H1 (cell line): ENCODE data around the gene NDUFB3. TPM values are rescaled to one million over a fixed set of nuclear protein-coding genes. Genes with fewer than 3 reads are reported as not detected.

ENCODE experiments used
- CTCF ChIA-PET: fragments of 300-600 bp; sonication (Branson Sonifier 250); formaldehyde crosslinking; loops from one replicate; lab custom pipeline; 2021; ENCODE audit not compliant: partially characterized antibody; lab: Charles Lee
- POLR2A ChIA-PET: fragments of 300-600 bp; sonication (Branson Sonifier 250); formaldehyde crosslinking; loops from one replicate; lab custom pipeline; 2021; ENCODE audit warnings: inconsistent platforms; ENCODE audit not compliant: partially characterized antibody; lab: Charles Lee
- DNase-seq, 2 experiments: peaks; one replicate each; pipeline versions ENCODE4 v3.0.0 to v3.0.0-alpha.2; 2010 to 2022; ENCODE audit warnings: low spot score in 2 of 2, low read depth in 1 of 2, mixed read lengths in 1 of 2
- FAIRE-seq: peaks from 2 replicates; lab custom pipeline; 2011; peaks lifted over from hg19 to GRCh38; lab: Jason Lieb, UNC
- H2AFZ ChIP-seq: 2 replicates; pipeline ENCODE4 v1.8.1; 2012; ENCODE audit warnings: low read length, inconsistent platforms
- H2AK5ac ChIP-seq: 2 replicates; pipeline ENCODE4 v1.6.1; 2013; ENCODE audit warnings: low read depth, low read length
- H2BK120ac ChIP-seq: replicated peaks from 2 replicates; pipeline ENCODE3; 2013; ENCODE audit warnings: low read depth, low read length, inconsistent platforms
- H2BK12ac ChIP-seq: 2 replicates; pipeline ENCODE4 v1.6.1; 2013; ENCODE audit warnings: low read depth, low read length
- H2BK15ac ChIP-seq: 2 replicates; pipeline ENCODE4 v1.6.1; 2013; ENCODE audit warnings: low read length
- H2BK20ac ChIP-seq: 2 replicates; pipeline ENCODE4 v1.6.1; 2013; ENCODE audit warnings: low read length
- H2BK5ac ChIP-seq: 2 replicates; pipeline ENCODE4 v1.6.1; 2013; ENCODE audit warnings: low read depth, low read length
- H3K14ac ChIP-seq: 2 replicates; pipeline ENCODE4 v1.6.1; 2013; ENCODE audit warnings: inconsistent platforms; ENCODE audit not compliant: insufficient read length
- H3K18ac ChIP-seq: 2 replicates; pipeline ENCODE4 v1.6.1; 2013; ENCODE audit warnings: low read length; ENCODE audit errors: extremely low read depth
- H3K23ac ChIP-seq: 2 replicates; pipeline ENCODE4 v1.6.1; 2013; ENCODE audit warnings: inconsistent platforms; ENCODE audit not compliant: insufficient read length
- H3K23me2 ChIP-seq: 2 replicates; pipeline ENCODE4 v1.6.1; 2013; ENCODE audit warnings: low read depth, low read length
- H3K27ac ChIP-seq: 2 replicates; pipeline ENCODE4 v1.6.1; 2011; ENCODE audit warnings: low read depth, low read length, inconsistent platforms
- H3K27me3 ChIP-seq, 4 experiments: replicated peaks in 1 of 4; 1 replicate in 1 of 4; 2 replicates in 3 of 4; pipeline versions ENCODE4 v1.6.1 to v1.8.1; 2011 to 2013; ENCODE audit warnings: low read length in 3 of 4, mild to moderate bottlenecking in 3 of 4, inconsistent platforms in 2 of 4, mixed read lengths in 2 of 4, moderate library complexity in 1 of 4; ENCODE audit not compliant: control insufficient read depth in 3 of 4, insufficient read depth in 3 of 4; ENCODE audit errors: extremely low read depth in 1 of 4
- H3K36me3 ChIP-seq, 4 experiments: 2 replicates each; pipeline versions ENCODE4 v1.6.1 to v1.8.1; 2011 to 2013; ENCODE audit warnings: mild to moderate bottlenecking in 4 of 4, low read length in 3 of 4, moderate library complexity in 2 of 4, control low read depth in 1 of 4, inconsistent platforms in 1 of 4; ENCODE audit not compliant: insufficient read depth in 4 of 4, control insufficient read depth in 2 of 4
- H3K4ac ChIP-seq: replicated peaks from 2 replicates; pipeline ENCODE3; 2013; ENCODE audit warnings: low read length, low read depth, mixed read lengths, inconsistent platforms; ENCODE audit not compliant: insufficient read length
- H3K4me1 ChIP-seq, 4 experiments: replicated peaks in 1 of 4; 1 replicate in 1 of 4; 2 replicates in 3 of 4; pipeline versions ENCODE4 v1.6.1 to v1.8.1; 2011 to 2013; ENCODE audit warnings: low read length in 3 of 4, inconsistent platforms in 2 of 4, mixed read lengths in 1 of 4; ENCODE audit not compliant: insufficient read depth in 4 of 4, control insufficient read depth in 3 of 4
- H3K4me2 ChIP-seq, 2 experiments: 2 replicates each; pipeline versions ENCODE4 v1.6.1 to v1.8.1; 2011 to 2013; ENCODE audit warnings: low read depth in 2 of 2, low read length in 2 of 2, control low read depth in 1 of 2, inconsistent platforms in 1 of 2, mild to moderate bottlenecking in 1 of 2; ENCODE audit not compliant: insufficient read depth in 1 of 2
- H3K4me3 ChIP-seq, 4 experiments: fragments of 200-600, 300-600 bp in 1 of 4; sonication (generic), shearing (Covaris generic), sonication (Bioruptor Twin) in 1 of 4; 2 replicates each; pipeline versions ENCODE4 v1.5.1 to v1.8.1; 2011 to 2016; ENCODE audit warnings: low read length in 4 of 4, low read depth in 3 of 4, control low read depth in 2 of 4, inconsistent platforms in 2 of 4, mild to moderate bottlenecking in 2 of 4, mixed read lengths in 1 of 4, moderate library complexity in 1 of 4; ENCODE audit not compliant: insufficient read depth in 2 of 4; ENCODE audit errors: extremely low read depth in 1 of 4
- H3K56ac ChIP-seq: replicated peaks from 2 replicates; pipeline ENCODE3; 2013; ENCODE audit warnings: low read depth, mild to moderate bottlenecking, mixed read lengths, low read length, inconsistent platforms; ENCODE audit not compliant: insufficient read length
- H3K79me1 ChIP-seq: 2 replicates; pipeline ENCODE4 v1.6.1; 2013; ENCODE audit warnings: low read depth, low read length, control low read depth
- H3K79me2 ChIP-seq, 2 experiments: 2 replicates each; pipeline versions ENCODE4 v1.6.1 to v1.8.1; 2012 to 2013; ENCODE audit warnings: low read length in 2 of 2, mild to moderate bottlenecking in 2 of 2, inconsistent platforms in 1 of 2; ENCODE audit not compliant: insufficient read depth in 2 of 2, control insufficient read depth in 1 of 2
- H3K9ac ChIP-seq, 4 experiments: replicated peaks in 1 of 4; 1 replicate in 1 of 4; 2 replicates in 3 of 4; pipeline versions ENCODE4 v1.6.1 to v1.8.1; 2011 to 2013; ENCODE audit warnings: low read depth in 3 of 4, low read length in 3 of 4, control low read depth in 2 of 4, mild to moderate bottlenecking in 2 of 4, moderate library complexity in 2 of 4, inconsistent platforms in 1 of 4; ENCODE audit errors: extremely low read depth in 1 of 4
- H3K9me3 ChIP-seq, 2 experiments: 2 replicates each; pipeline versions ENCODE4 v1.6.1 to v1.8.1; 2012 to 2013; ENCODE audit warnings: mild to moderate bottlenecking in 2 of 2, moderate library complexity in 2 of 2, control low read depth in 1 of 2, inconsistent platforms in 1 of 2, low read depth in 1 of 2, low read length in 1 of 2, mixed read lengths in 1 of 2; ENCODE audit not compliant: insufficient read depth in 2 of 2
- H4K20me1 ChIP-seq, 2 experiments: replicated peaks in 1 of 2; 2 replicates each; pipeline versions ENCODE3 to v1.8.1; 2011 to 2013; ENCODE audit warnings: inconsistent platforms in 2 of 2, low read length in 2 of 2, mild to moderate bottlenecking in 1 of 2; ENCODE audit not compliant: insufficient read depth in 2 of 2, control insufficient read depth in 1 of 2
- H4K5ac ChIP-seq: 2 replicates; pipeline ENCODE4 v1.6.1; 2013; ENCODE audit warnings: low read length, low read depth, mixed read lengths, inconsistent platforms; ENCODE audit not compliant: insufficient read length
- H4K8ac ChIP-seq: 2 replicates; pipeline ENCODE4 v1.8.0; 2013; ENCODE audit warnings: mild to moderate bottlenecking, moderate library complexity, low read length, inconsistent platforms; ENCODE audit not compliant: insufficient read depth; ENCODE audit errors: extremely low read depth
- H4K91ac ChIP-seq: replicated peaks from 2 replicates; pipeline ENCODE3; 2013; ENCODE audit warnings: low read length, mixed read lengths, inconsistent platforms; ENCODE audit not compliant: insufficient read length
- EGR1 ChIP-seq: IDR thresholded peaks from 2 replicates; pipeline ENCODE4 v1.6.1; 2011; ENCODE audit warnings: low read depth, low read length, borderline replicate concordance
- EP300 ChIP-seq, 2 experiments: IDR thresholded peaks; 1 replicate in 1 of 2; 2 replicates in 1 of 2; pipeline ENCODE4 v1.6.1; 2011 to 2012; ENCODE audit warnings: low read depth in 2 of 2, low read length in 2 of 2, mild to moderate bottlenecking in 2 of 2, borderline replicate concordance in 1 of 2, inconsistent platforms in 1 of 2, moderate library complexity in 1 of 2
- JUN ChIP-seq: IDR thresholded peaks from 2 replicates; pipeline ENCODE4 v1.6.1; 2011; ENCODE audit warnings: low read depth, mild to moderate bottlenecking, improper control_type of control experiment, low read length
- JUND ChIP-seq: IDR thresholded peaks from 2 replicates; pipeline ENCODE4 v1.6.1; 2011; ENCODE audit warnings: mild to moderate bottlenecking, improper control_type of control experiment, low read length
- POLR2A ChIP-seq, 2 experiments: IDR thresholded peaks; 1 replicate in 1 of 2; 2 replicates in 1 of 2; pipeline ENCODE4 v1.6.1; 2011; ENCODE audit warnings: low read depth in 2 of 2, low read length in 2 of 2, mild to moderate bottlenecking in 2 of 2; ENCODE audit errors: control extremely low read depth in 1 of 2
- SP2 ChIP-seq: IDR thresholded peaks from 2 replicates; pipeline ENCODE4 v1.6.1; 2012; ENCODE audit warnings: mild to moderate bottlenecking, low read length, inconsistent platforms
- WGBS, 2 experiments: shearing (Covaris generic) in 1 of 2; methylation state at CpG; one replicate each; pipeline versions ENCODE4 v1.1.6 to v1.1.7; 2013 to 2015; ENCODE audit warnings: low lambda C conversion rate in 2 of 2, mixed read lengths in 2 of 2, inconsistent platforms in 1 of 2, low coverage in 1 of 2, missing lambda C conversion rate in 1 of 2; ENCODE audit not compliant: insufficient replicate concordance in 2 of 2, insufficient coverage in 1 of 2, insufficient read length in 1 of 2; ENCODE audit errors: extremely low coverage in 1 of 2, missing lambda C conversion rate in 1 of 2; 5-methylcytosine and 5-hydroxymethylcytosine counted together
- polyA plus RNA-seq, 7 experiments: library from polyadenylated mRNA; depleted of rRNA in 3 of 7; stranded (reverse) in 5 of 7; unstranded in 2 of 7; fragments of >200 nt in 5 of 7; fragments of 200-250 nt in 2 of 7; gene quantifications; 1 replicate in 5 of 7; 2 replicates in 1 of 7; 4 replicates in 1 of 7; pipeline versions ENCODE4 v1.2.1 to v1.2.3, GENCODE V29; 2011 to 2013; ENCODE audit warnings: missing spikeins in 2 of 7, mixed read lengths in 2 of 7
- total RNA-seq: library from RNA; stranded (reverse); fragmentation: NEBNext Ultra II Directional; extraction: Animal tissue kit (Norgen Biotek cat#: 25700); gene quantifications from 2 replicates; pipeline ENCODE4 v1.2.1, GENCODE V29; 2021
- TF ChIP-seq, protein P1 (sequence below): IDR thresholded peaks from 2 replicates; pipeline ENCODE4 v1.6.1; 2011; ENCODE audit warnings: low read depth, mild to moderate bottlenecking, low read length; ENCODE audit not compliant: insufficient read depth

The NDUFB3 gene
- total and polyA plus RNA-seq, 2 of the 8 experiments (the other 6 are each of a cell fraction or from before 2014, with no cell fraction given) = 38.2 to 55.3 TPM

DNA sequence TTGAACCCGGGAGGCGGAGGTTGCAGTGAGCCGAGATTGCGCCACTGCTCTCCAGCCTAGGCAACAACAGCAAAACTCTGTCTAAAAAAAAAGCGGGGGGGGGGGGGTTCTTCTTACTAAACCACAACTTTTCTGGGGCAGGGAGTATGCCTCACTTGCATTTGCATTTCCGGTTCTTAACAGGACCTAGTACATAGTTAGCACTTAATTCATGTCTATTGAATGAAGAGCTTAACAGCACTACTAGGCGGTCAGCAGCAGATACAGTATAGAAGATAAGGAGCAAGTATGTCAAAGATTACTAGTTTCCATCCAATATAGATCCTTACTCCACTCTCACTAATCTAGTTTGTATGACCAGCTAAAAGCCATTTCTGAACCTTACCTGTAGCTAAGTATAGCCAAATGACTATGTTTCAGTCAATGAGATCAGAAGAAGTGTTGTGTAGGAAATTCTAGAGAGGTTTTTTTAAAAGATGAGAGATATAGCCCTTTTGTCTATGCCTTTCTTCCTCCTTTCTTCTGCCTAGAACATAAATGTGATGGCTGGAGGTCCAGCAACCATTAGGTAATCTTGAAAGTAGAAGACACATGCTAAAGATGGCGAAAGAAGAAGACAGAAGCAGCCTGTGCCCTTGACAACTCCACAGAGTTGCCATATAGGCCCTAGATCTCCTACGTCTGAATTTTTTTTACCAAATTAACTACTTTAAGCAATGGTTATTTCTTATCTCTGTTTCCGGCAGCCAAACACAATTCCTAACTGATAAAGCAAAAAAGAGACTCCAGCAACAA, 11.6 kb upstream of the NDUFB3 start:
- TF ChIP-seq POLR2A (IDR thresholded peaks at IDR 0.05; ENCODE audit: control extremely low read depth in 1 of 2, low read depth in 2 of 2, low read length in 2 of 2) = no peak
- TF ChIP-seq, protein P1, sequence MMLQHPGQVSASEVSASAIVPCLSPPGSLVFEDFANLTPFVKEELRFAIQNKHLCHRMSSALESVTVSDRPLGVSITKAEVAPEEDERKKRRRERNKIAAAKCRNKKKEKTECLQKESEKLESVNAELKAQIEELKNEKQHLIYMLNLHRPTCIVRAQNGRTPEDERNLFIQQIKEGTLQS = no peak
- TF ChIP-seq EP300 (IDR thresholded peaks at IDR 0.05; ENCODE audit: borderline replicate concordance in 1 of 2, low read depth in 2 of 2, low read length in 2 of 2) = no peak
- no peak for TF ChIP-seq SP2
- no peak for TF ChIP-seq EGR1
- no peak for TF ChIP-seq JUN
- TF ChIP-seq JUND = no peak
- Histone ChIP-seq H2BK12ac (no peak overlapping the region), H3K18ac (no peak overlapping the region), H3K4me1 (no peaks in the 10 kb centered on the region), H2BK120ac (no peak overlapping the region), H3K9ac (no peak overlapping the region; a peak in 1 of 7 replicates), H4K8ac (no peak overlapping the region; the same call in 1 of the 2 replicates), H3K79me2 (no peaks in the 10 kb centered on the region; a peak in 1 of 4 replicates), H2BK5ac (no peak overlapping the region), H4K5ac (no peak overlapping the region), H3K36me3 (no peaks in the 10 kb centered on the region), H4K20me1 (no peaks in the 10 kb centered on the region), H3K23ac (no peak overlapping the region), H3K27ac (no peak overlapping the region), H3K4ac (no peak overlapping the region), H2BK15ac (no peak overlapping the region), H4K91ac (no peak overlapping the region), H3K79me1 (no peaks in the 10 kb centered on the region; the same call in 1 of the 2 replicates), H3K4me3 (no peak overlapping the region), H3K56ac (no peak overlapping the region), H2BK20ac (no peak overlapping the region), H3K14ac (no peak overlapping the region), H3K23me2 (no peaks in the 10 kb centered on the region), H3K9me3 (no peaks in the 10 kb centered on the region), H3K4me2 (no peak overlapping the region), H2AFZ (no peak overlapping the region), H2AK5ac (no peak overlapping the region), H3K27me3 (no peaks in the 10 kb centered on the region)
- 88% methylated on average over 10 of the region's 10 CpGs; no CpG with 5 or more reads in 1 of the 2 experiments for WGBS, 2 experiments
- FAIRE-seq = no peak
- no peak for DNase-seq
- ChIA-PET CTCF (interaction anchor here (0.5 to 0.7 kb wide), 3 partner anchors 9 to 82 kb away, joined by 3 to 5 read pairs (median 3); no protein-coding TSS in a partner anchor), POLR2A (no interaction called here)
